Smooth muscle cell of the brain vasculature (primary cell): ENCODE measurements around the gene RIT2.
A peak's percentile ranks its signal among the peaks of the same experiment; 100 is the strongest.

Experiments
- DNase-seq: peaks from one replicate; pipeline ENCODE4 v3.0.0-alpha.2; 2012; ENCODE audit warnings: low read depth, low spot score

Gene RIT2

GRCh38 chr18:43115076-43115921 lies at the start of gene RIT2:
Gene RIT2, minus strand, starts transcription at chr18:43115685.
- DNase-seq: no peak

GRCh38 chr18:43161528-43161927 lies 46.0 kb upstream of the RIT2 start:
- DNase-seq: peak; percentile 24

GRCh38 chr18:43160509-43160908 lies 45.0 kb upstream of the RIT2 start:
- DNase-seq: peak; percentile 21

GRCh38 chr18:43159926-43160325 lies 44.4 kb upstream of the RIT2 start:
- DNase-seq: no peak

GRCh38 chr18:43159086-43159770 lies 43.7 kb upstream of the RIT2 start:
- DNase-seq: no peak

- no peak for DNase-seq
These were observed 42.9 kb upstream of the RIT2 start for GRCh38 chr18:43158381-43158780.

GRCh38 chr18:43155842-43156241 lies 40.4 kb upstream of the RIT2 start:
- no peak for DNase-seq

GRCh38 chr18:43148231-43148630 lies 32.7 kb upstream of the RIT2 start:
- DNase-seq: no peak

GRCh38 chr18:43141208-43141607 lies 25.7 kb upstream of the RIT2 start:
- no peak for DNase-seq

- DNase-seq: no peak
These were observed 23.9 kb upstream of the RIT2 start for GRCh38 chr18:43139288-43139946.

- DNase-seq: no peak
These were observed 19.4 kb upstream of the RIT2 start for GRCh38 chr18:43134876-43135275.

GRCh38 chr18:43130716-43131260 lies 15.3 kb upstream of the RIT2 start:
- no peak for DNase-seq

GRCh38 chr18:43129946-43130524 lies 14.6 kb upstream of the RIT2 start:
- DNase-seq: peak; percentile 3

GRCh38 chr18:43125471-43125870 lies 10.0 kb upstream of the RIT2 start:
- no peak for DNase-seq

- DNase-seq: no peak
These were observed 7.5 kb upstream of the RIT2 start for GRCh38 chr18:43122955-43123354.

GRCh38 chr18:43116699-43117294 lies 1.3 kb upstream of the RIT2 start:
- DNase-seq: no peak

- no peak for DNase-seq
These were observed 2.1 kb downstream of the RIT2 start for GRCh38 chr18:43113220-43113895.

GRCh38 chr18:43108882-43109281 lies 6.6 kb downstream of the RIT2 start:
- no peak for DNase-seq

GRCh38 chr18:43108469-43108868 lies 7.0 kb downstream of the RIT2 start:
- DNase-seq: no peak

- DNase-seq: no peak
These were observed 21.8 kb downstream of the RIT2 start for GRCh38 chr18:43093646-43094045.

GRCh38 chr18:43092539-43092938 lies 22.9 kb downstream of the RIT2 start:
- no peak for DNase-seq
